HL-60/S4 (cell line): ENCODE data around the gene ATP11C.
"Not testable (repeated sequence)": the region's sequence is repeated elsewhere in the genome, so short reads cannot be mapped to it uniquely, and the experiment has no call there.

Experiments
- in situ Hi-C: fragments of 300-500 bp; cut with MboI; formaldehyde crosslinking; loops from 2 replicates; pipeline ENCODE4 v1.14.3; 2022; ENCODE audit warnings: low sequenced_read_pairs

Gene ATP11C

GRCh38 chrX:139932901-139933796, at the start of gene ATP11C:
ATP11C (minus strand) TSS chrX:139933053; CDS start chrX:139932042, 1,011 bp downstream.
- in situ Hi-C loops = no loop called here

- in situ Hi-C loops = no loop called here
Observed at GRCh38 chrX:139974471-139974870, 41.6 kb upstream of the ATP11C start.

DNA sequence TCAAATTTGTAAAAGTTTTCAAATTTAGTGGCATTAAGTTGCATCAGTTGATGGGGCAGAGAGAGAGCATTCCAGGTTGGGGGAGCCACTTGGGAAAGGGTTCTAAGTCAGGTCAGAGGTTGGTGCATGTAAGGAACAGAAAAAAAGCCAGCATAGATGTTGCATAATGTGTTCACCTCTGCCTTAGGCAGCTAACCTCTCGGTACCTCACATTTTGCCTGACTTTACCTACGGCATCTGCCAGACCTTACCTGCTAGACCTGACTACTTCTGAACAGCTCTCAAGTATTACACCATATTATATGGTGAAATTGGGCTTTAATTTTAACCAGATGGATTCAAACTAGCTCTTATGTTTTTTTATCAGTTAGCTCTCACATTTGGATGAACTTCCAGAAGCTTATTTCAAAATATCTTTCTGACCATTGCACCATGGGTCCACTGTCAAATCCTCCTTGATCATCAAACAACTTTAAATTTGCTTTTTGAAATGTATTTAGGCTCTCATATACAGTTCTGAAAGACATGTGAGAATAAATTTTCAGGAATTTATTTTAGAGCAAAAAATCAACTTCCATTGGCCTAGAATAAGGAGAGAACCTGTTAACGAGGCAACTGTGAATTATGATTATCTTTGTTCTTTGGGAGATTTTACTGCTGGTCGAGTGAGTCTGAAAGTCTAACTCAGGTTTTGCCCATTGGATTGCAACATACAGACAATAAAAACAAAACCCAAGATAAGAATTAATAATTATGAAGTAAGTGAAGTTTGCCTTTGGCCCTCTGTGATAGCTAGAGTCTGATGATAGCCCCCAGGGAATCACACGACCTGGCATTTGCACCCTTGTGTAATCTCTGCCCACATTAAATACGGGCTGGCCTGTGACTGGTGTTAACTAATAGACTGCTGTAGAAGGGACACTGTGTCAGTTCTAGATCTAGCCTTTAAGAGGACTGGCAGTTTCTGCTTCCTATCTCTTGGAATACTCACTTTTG, 40.1 kb upstream of the ATP11C start:
- in situ Hi-C loops = no loop called here

DNA sequence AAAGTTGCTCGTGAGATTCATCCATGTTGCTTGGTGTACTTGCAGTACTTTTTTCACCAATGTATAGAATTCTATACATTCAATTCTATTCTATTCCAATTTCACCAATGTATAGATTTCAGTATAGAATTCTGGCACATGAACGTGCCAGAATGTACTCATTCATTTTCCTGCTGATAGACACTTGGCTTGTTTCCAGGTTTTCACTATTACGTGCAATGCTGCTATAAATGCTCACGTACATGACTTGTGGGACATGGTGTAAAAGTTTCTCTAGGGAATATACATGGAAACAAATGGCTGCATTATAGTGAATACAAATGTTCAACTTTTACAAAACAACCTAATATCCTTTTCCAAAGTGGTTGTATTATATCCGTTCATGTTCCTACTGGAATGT, 39.3 kb upstream of the ATP11C start:
- in situ Hi-C loops = no loop called here

GRCh38 chrX:139971394-139971749, 38.5 kb upstream of the ATP11C start:
- in situ Hi-C loops = no loop called here

GRCh38 chrX:139969286-139969685, 36.4 kb upstream of the ATP11C start:
- in situ Hi-C loops = no loop called here

- in situ Hi-C loops = no loop called here
Observed at GRCh38 chrX:139967750-139968149, 34.9 kb upstream of the ATP11C start.

GRCh38 chrX:139967300-139967699, 34.4 kb upstream of the ATP11C start:
- in situ Hi-C loops = no loop called here

DNA sequence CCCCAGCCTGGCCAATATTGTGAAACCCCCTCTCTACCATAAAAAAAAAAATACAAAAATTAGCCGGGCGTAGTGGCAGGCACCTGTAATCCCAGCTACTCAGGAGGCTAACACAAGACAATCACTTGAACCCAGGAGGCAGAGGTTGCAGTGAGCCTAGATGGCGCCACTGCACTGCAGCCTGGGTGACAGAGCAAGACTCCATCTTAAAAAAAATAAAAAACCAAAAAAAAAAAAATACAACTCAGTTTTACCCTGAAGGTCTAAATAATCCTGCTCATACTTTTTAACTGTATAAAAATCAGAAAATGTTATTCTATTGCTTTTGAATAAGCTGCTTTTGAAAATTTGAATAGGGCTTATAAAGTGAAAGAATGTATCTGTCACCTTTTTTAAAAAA, 33.3 kb upstream of the ATP11C start:
- in situ Hi-C loops = not testable (repeated sequence)

GRCh38 chrX:139965421-139965820, 32.6 kb upstream of the ATP11C start, which contains the start of gene CXorf66:
CXorf66 (minus strand) TSS chrX:139965521; CDS start chrX:139965496, 25 bp downstream.
- in situ Hi-C loops = no loop called here

DNA sequence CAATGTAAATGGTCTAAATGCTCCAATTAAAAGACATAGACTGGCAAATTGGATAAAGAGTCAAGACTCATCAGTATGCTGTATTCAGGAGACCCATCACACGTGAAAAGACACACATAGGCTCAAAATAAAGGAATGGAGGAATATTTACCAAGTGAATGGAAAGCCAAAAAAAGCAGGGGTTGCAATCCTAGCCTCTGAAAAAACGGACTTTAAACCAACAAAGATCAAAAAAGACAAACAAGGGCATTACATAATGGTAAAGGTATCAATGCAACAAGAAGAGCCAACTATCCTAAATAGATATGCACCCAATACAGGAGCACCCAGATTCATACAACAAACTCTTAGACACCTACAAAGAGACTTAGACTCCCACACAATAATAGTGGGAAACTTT, 28.2 kb upstream of the ATP11C start:
- in situ Hi-C loops = not testable (repeated sequence)

GRCh38 chrX:139949703-139950102, 16.9 kb upstream of the ATP11C start:
- in situ Hi-C loops = no loop called here

- in situ Hi-C loops = no loop called here
Observed at GRCh38 chrX:139945075-139945474, 12.2 kb upstream of the ATP11C start.

GRCh38 chrX:139936259-139936658, 3.4 kb upstream of the ATP11C start:
- in situ Hi-C loops = no loop called here

DNA sequence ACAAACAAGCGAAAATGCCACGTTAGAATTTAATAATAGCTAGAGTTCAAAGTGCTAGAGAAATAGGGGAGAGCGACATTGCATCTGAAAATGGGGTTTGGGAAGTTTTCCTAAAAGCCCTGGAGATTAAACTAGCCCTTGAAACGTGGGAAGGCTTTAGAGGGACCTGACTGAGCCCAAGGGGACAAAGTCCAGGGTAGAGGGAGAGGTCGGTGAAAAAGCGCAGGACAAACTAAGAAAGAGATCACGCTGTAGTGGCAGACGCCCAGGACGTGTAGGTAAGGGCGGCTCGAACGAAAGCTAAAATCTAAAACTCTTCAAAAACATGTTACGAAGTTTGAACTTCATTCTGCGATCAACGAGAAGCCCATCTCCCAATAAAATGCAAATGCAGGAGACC, 1.1 kb upstream of the ATP11C start:
- in situ Hi-C loops = no loop called here

- in situ Hi-C loops = no loop called here
Observed at GRCh38 chrX:139932073-139932900, 566 bp downstream of the ATP11C start.

DNA sequence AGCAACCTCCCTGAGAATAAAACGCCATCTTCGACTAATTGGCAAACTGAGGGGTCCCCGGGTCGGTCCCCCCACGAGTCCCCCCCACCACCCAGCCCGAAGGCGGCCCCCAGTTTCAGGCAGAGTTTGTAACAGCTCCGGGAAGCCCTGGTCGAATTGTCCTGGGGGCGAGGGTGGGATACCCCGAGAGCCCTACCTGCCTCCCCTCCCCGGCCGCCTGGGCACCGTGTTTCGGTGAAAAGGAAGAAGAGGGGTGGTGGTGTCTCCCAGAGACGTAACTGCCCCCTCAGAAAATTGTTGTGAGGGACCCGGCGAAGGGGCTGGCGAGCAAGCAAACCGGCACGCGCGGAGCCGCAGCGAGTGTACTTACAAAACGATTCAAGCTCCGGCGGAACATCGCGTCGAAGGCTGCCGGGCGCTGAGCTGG, 1.2 kb downstream of the ATP11C start:
- in situ Hi-C loops = no loop called here

- in situ Hi-C loops = no loop called here
Observed at GRCh38 chrX:139930916-139931645, 1.8 kb downstream of the ATP11C start.

DNA sequence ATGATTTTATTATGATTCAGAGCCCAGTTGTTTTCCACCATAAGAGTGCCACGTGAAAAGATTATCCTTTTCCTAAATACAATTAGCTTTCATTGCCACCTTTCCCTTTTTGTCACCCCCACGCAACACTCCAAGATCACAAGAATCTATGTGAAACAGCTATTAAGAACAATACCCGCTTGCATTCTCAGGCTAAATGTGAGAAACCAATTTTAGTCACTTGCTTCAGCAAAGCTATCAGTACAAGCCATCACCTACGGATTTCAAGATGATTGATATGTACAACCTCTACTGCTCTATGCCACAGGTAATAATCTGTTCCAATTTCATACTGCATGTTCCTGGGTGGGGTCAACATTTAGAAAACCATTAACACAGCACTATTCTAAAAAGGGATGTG, 2.5 kb downstream of the ATP11C start:
- in situ Hi-C loops = no loop called here

DNA sequence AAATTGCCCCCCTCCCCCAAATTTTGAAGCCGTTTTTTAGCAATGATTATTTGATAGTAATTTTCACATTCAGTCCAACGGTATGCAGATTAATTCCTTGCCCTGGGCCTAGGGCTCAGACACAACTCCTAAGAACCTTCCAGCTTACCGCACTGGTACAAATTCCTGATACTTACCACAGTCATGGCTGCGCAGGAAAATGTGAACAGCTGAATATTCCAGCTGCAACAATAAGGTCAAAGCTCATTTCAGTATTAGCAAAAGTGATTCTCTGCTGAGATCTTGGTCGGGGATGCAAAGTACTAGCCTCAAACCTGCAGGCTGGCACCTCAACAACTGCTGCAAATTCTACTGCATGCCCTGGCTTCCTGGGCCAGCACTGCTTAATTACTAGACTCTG, 3.0 kb downstream of the ATP11C start:
- in situ Hi-C loops = no loop called here
